K562 (cell line): ENCODE results near the gene EXOC2. TPM values are rescaled to one million over a fixed set of nuclear protein-coding genes. Genes with fewer than 3 reads are reported as not detected.

Experiments used
- ASH1L ChIP-seq: fragments of 450-650 bp; IDR thresholded peaks from 2 replicates; pipeline ENCODE4 v1.6.1; 2018; ENCODE audit warnings: borderline replicate concordance, mild to moderate bottlenecking, low read depth; ENCODE audit not compliant: partially characterized antibody
- DPF2 ChIP-seq: fragments of 450-650 bp; IDR thresholded peaks from 2 replicates; pipeline ENCODE4 v1.6.1; 2016
- EP300 ChIP-seq: IDR thresholded peaks from 2 replicates; pipeline ENCODE4 v1.6.1; 2012; ENCODE audit warnings: low read length, improper control_type of control experiment
- ESRRA ChIP-seq: fragments of 450-650 bp; IDR thresholded peaks from 2 replicates; pipeline ENCODE4 v1.6.1; 2014; ENCODE audit warnings: low read depth, mild to moderate bottlenecking, moderate library complexity, borderline replicate concordance
- HDGF ChIP-seq: fragments of 450-650 bp; IDR thresholded peaks from 2 replicates; pipeline ENCODE4 v1.6.1; 2016
- L3MBTL2 ChIP-seq: fragments of 450-650 bp; IDR thresholded peaks from 2 replicates; pipeline ENCODE4 v1.6.1; 2016; ENCODE audit warnings: mild to moderate bottlenecking, moderate library complexity
- NBN ChIP-seq: fragments of 450-650 bp; IDR thresholded peaks from 2 replicates; pipeline ENCODE4 v1.6.1; 2016; ENCODE audit warnings: low read depth, mild to moderate bottlenecking
- NCOR1 ChIP-seq: fragments of 450-650 bp; IDR thresholded peaks from 2 replicates; pipeline ENCODE4 v1.6.1; 2016; ENCODE audit warnings: mild to moderate bottlenecking, moderate library complexity
- NEUROD1 ChIP-seq: fragments of 150-350 bp; IDR thresholded peaks from 2 replicates; pipeline ENCODE4 v1.6.1; 2014; ENCODE audit warnings: borderline replicate concordance, low read length, low read depth; ENCODE audit not compliant: partially characterized antibody
- RAD21 ChIP-seq, 2 experiments: fragments of 250-450 bp in 1 of 2; fragments of 450-650 bp in 1 of 2; sonication (Bioruptor Pico) in 1 of 2; formaldehyde crosslinking in 1 of 2; IDR thresholded peaks in 1 of 2; conservative IDR thresholded peaks in 1 of 2; 2 replicates each; pipeline versions ENCODE4 v1.4.0 to v1.8.0; 2020 to 2022; ENCODE audit warnings: mild to moderate bottlenecking in 2 of 2, moderate library complexity in 1 of 2
- RAD51 ChIP-seq: fragments of 450-650 bp; IDR thresholded peaks from 2 replicates; pipeline ENCODE4 v1.7.1; 2016; ENCODE audit warnings: low read depth, mild to moderate bottlenecking, borderline replicate concordance
- SMAD4 ChIP-seq: fragments of 250-450 bp; sonication (Bioruptor Pico); conservative IDR thresholded peaks from 2 replicates; pipeline ENCODE4 v1.8.0; 2021; ENCODE audit warnings: inconsistent platforms, mild to moderate bottlenecking, moderate library complexity
- SMARCE1 ChIP-seq: fragments of 450-650 bp; IDR thresholded peaks from 2 replicates; pipeline ENCODE4 v1.7.1; 2016; ENCODE audit warnings: mild to moderate bottlenecking
- SREBF2 ChIP-seq: sonication (generic); formaldehyde crosslinking; IDR thresholded peaks from 2 replicates; pipeline ENCODE4 v1.4.0; 2020; ENCODE audit warnings: mild to moderate bottlenecking, missing genetic modification reagents
- ZFPM2 ChIP-seq: fragments of 250-450 bp; sonication (Bioruptor Pico); IDR thresholded peaks from 2 replicates; pipeline ENCODE4 v1.5.1; 2022; ENCODE audit warnings: mild to moderate bottlenecking
- polyA plus RNA-seq, 8 experiments: library from polyadenylated mRNA; depleted of rRNA in 4 of 8; stranded (reverse) in 5 of 8; unstranded in 3 of 8; fragments of >200 nt; fragmentation: Nextera tagmentation in 2 of 8; fragmentation: Illumina TruSeq in 1 of 8; extraction: Ambion mirVana in 2 of 8; extraction: Trizol in 1 of 8; gene quantifications; 2 replicates each; pipeline versions ENCODE4 v1.2.1 to v1.2.3, GENCODE V29; 2011 to 2014; ENCODE audit warnings: inconsistent platforms in 1 of 8, missing spikeins in 1 of 8
- total RNA-seq, 7 experiments: library from RNA; depleted of rRNA in 6 of 7; stranded (reverse); fragments of >200 nt in 6 of 7; fragmentation: Illumina TruSeq in 2 of 7; extraction: Trizol in 2 of 7; gene quantifications; 2 replicates each; pipeline versions ENCODE4 v1.2.1 to v1.2.3, GENCODE V29; 2011 to 2021; ENCODE audit warnings: low replicate concordance in 1 of 7
- TF ChIP-seq, protein P1 (sequence below): fragments of 450-650 bp; IDR thresholded peaks from 2 replicates; pipeline ENCODE4 v1.6.1; 2018; ENCODE audit not compliant: partially characterized antibody
- TF ChIP-seq, protein P2 (sequence below): fragments of 450-650 bp; IDR thresholded peaks from 2 replicates; pipeline ENCODE4 v1.6.1; 2016; ENCODE audit warnings: antibody characterized with exemption
- TF ChIP-seq, protein P3 (sequence below): fragments of 200-800 bp; sonication (Bioruptor generic); IDR thresholded peaks from 2 replicates; pipeline ENCODE4 v1.6.1; 2017; ENCODE audit warnings: missing genetic modification characterization, missing compliant biosample characterization
- TF ChIP-seq, protein P4 (sequence below): fragments of 450-650 bp; IDR thresholded peaks from 2 replicates; pipeline ENCODE4 v1.6.1; 2016
- TF ChIP-seq, protein P5 (sequence below): fragments of 250-450 bp; sonication (Bioruptor Pico); IDR thresholded peaks from 2 replicates; pipeline ENCODE4 v1.8.0; 2021; ENCODE audit warnings: moderate library complexity, mild to moderate bottlenecking, inconsistent platforms

The EXOC2 gene
- total and polyA plus RNA-seq, 9 of the 15 experiments (the other 6 are each of a cell fraction or from before 2014, with no cell fraction given): 12.2 to 30.2 (median 24.2) TPM

DNA sequence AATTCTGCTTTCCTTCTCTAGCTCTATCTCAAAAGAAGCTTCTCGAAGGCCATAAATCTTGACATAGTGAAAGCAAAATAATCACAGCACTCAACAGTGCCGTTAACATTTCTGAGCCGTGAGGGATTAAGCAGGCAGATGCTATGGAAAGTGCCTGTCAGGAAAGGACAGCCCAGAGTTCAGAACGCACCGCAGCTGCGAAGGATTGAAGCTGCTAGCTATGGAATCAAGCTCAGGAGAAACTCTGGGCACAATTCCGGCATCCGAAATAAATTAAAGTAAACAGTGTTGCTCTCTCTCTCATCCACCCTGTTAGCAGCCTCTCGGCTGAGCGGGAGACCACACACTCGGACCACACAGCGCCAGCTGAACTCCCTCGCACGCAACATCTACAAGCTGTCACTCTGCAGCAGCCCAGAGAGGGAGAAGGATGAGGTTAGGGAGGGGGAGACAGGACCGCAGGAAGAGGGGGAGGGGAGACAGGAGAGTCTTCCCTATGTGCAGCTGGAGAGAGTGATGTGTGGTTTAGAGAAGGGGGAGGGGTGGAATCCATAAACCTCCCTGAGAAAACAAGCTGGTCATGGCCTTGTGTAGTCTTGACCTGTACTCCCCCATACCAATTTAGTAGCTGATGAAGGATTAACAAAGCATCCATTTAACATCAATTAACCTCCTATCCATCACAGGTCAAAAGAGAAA is 9.0 kb downstream of the EXOC2 start (continued):
- TF ChIP-seq RAD51: no peak
- peak; percentile 60 for TF ChIP-seq DPF2
- no peak for TF ChIP-seq ZFPM2 (CRISPR knock-in tag)
- TF ChIP-seq ASH1L: no peak
- TF ChIP-seq NBN: peak; percentile 46; the same call in 1 of the 2 replicates
- TF ChIP-seq SMARCE1: 0 out of 2 replicates have a peak, but pooled peaks have one; percentile 24
- TF ChIP-seq, protein P1, sequence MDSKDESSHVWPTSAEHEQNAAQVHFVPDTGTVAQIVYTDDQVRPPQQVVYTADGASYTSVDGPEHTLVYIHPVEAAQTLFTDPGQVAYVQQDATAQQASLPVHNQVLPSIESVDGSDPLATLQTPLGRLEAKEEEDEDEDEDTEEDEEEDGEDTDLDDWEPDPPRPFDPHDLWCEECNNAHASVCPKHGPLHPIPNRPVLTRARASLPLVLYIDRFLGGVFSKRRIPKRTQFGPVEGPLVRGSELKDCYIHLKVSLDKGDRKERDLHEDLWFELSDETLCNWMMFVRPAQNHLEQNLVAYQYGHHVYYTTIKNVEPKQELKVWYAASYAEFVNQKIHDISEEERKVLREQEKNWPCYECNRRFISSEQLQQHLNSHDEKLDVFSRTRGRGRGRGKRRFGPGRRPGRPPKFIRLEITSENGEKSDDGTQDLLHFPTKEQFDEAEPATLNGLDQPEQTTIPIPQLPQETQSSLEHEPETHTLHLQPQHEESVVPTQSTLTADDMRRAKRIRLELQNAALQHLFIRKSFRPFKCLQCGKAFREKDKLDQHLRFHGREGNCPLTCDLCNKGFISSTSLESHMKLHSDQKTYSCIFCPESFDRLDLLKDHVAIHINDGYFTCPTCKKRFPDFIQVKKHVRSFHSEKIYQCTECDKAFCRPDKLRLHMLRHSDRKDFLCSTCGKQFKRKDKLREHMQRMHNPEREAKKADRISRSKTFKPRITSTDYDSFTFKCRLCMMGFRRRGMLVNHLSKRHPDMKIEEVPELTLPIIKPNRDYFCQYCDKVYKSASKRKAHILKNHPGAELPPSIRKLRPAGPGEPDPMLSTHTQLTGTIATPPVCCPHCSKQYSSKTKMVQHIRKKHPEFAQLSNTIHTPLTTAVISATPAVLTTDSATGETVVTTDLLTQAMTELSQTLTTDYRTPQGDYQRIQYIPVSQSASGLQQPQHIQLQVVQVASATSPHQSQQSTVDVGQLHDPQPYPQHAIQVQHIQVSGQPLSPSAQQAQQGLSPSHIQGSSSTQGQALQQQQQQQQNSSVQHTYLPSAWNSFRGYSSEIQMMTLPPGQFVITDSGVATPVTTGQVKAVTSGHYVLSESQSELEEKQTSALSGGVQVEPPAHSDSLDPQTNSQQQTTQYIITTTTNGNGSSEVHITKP: peak; percentile 19
- 0 out of 2 replicates have a peak, but pooled peaks have one; percentile 15 for TF ChIP-seq L3MBTL2
- TF ChIP-seq NCOR1: peak; percentile 39; the same call in 1 of the 2 replicates
- peak; percentile 47; the same call in 1 of the 2 replicates for TF ChIP-seq ESRRA
- TF ChIP-seq RAD21 (CRISPR knock-in tag; conservative IDR thresholded peaks at IDR 0.05 in 1 of 2, IDR thresholded peaks at IDR 0.05 in 1 of 2): 0 out of 4 replicates have a peak, but pooled peaks of 1 of the 2 experiments have one; percentile 3
- TF ChIP-seq EP300: 0 out of 2 replicates have a peak, but pooled peaks have one; percentile 37
- TF ChIP-seq, protein P2, sequence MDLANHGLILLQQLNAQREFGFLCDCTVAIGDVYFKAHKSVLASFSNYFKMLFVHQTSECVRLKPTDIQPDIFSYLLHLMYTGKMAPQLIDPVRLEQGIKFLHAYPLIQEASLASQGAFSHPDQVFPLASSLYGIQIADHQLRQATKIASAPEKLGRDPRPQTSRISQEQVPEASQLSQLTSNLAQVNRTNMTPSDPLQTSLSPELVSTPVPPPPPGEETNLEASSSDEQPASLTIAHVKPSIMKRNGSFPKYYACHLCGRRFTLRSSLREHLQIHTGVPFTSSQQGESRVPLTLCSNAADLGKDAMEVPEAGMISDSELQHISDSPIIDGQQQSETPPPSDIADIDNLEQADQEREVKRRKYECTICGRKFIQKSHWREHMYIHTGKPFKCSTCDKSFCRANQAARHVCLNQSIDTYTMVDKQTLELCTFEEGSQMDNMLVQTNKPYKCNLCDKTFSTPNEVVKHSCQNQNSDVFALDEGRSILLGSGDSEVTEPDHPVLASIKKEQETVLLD: no peak
- 0 out of 2 replicates have a peak, but pooled peaks have one; percentile 40 for TF ChIP-seq HDGF
- TF ChIP-seq SREBF2 (CRISPR knock-in tag): no peak
- TF ChIP-seq, protein P3, sequence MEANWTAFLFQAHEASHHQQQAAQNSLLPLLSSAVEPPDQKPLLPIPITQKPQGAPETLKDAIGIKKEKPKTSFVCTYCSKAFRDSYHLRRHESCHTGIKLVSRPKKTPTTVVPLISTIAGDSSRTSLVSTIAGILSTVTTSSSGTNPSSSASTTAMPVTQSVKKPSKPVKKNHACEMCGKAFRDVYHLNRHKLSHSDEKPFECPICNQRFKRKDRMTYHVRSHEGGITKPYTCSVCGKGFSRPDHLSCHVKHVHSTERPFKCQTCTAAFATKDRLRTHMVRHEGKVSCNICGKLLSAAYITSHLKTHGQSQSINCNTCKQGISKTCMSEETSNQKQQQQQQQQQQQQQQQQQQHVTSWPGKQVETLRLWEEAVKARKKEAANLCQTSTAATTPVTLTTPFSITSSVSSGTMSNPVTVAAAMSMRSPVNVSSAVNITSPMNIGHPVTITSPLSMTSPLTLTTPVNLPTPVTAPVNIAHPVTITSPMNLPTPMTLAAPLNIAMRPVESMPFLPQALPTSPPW (CRISPR knock-in tag): peak; percentile 76
- TF ChIP-seq, protein P4, sequence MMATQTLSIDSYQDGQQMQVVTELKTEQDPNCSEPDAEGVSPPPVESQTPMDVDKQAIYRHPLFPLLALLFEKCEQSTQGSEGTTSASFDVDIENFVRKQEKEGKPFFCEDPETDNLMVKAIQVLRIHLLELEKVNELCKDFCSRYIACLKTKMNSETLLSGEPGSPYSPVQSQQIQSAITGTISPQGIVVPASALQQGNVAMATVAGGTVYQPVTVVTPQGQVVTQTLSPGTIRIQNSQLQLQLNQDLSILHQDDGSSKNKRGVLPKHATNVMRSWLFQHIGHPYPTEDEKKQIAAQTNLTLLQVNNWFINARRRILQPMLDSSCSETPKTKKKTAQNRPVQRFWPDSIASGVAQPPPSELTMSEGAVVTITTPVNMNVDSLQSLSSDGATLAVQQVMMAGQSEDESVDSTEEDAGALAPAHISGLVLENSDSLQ: peak; percentile 88
- TF ChIP-seq, protein P5, sequence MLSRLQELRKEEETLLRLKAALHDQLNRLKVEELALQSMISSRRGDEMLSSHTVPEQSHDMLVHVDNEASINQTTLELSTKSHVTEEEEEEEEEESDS (CRISPR knock-in tag): no peak
- TF ChIP-seq SMAD4 (CRISPR knock-in tag): peak; percentile 39; the same call in 1 of the 2 replicates
- peak; percentile 13 for TF ChIP-seq NEUROD1
